Liver (tissue), 9 donors: Measurements from ENCODE around the gene CKM. TPM values are rescaled to one million over a fixed set of nuclear protein-coding genes. Genes with fewer than 3 reads are reported as not detected.

Experiments used
- DNase-seq: peaks from one replicate; pipeline ENCODE4 v3.0.0-alpha.2; 2017; ENCODE audit warnings: low spot score
- H3K27ac ChIP-seq, 2 donors: one replicate each; pipeline ENCODE4 v1.7.0; 2013; ENCODE audit warnings: inconsistent platforms in 2 of 2, low read length in 2 of 2, control low read depth in 1 of 2, low read depth in 1 of 2, mild to moderate bottlenecking in 1 of 2
- H3K27me3 ChIP-seq, 4 donors: one replicate each; pipeline versions ENCODE4 v1.6.1 to v1.7.0; 2013; ENCODE audit warnings: low read length in 3 of 4, inconsistent platforms in 1 of 4, mild to moderate bottlenecking in 1 of 4, moderate library complexity in 1 of 4; ENCODE audit not compliant: control insufficient read depth in 4 of 4, insufficient read depth in 4 of 4
- H3K36me3 ChIP-seq, 4 donors: one replicate each; pipeline versions ENCODE4 v1.6.1 to v1.7.0; 2013; ENCODE audit warnings: low read length in 3 of 4, mild to moderate bottlenecking in 3 of 4, low read depth in 1 of 4, moderate library complexity in 1 of 4; ENCODE audit not compliant: control insufficient read depth in 4 of 4, insufficient read depth in 3 of 4
- H3K4me1 ChIP-seq, 4 donors: one replicate each; pipeline versions ENCODE4 v1.6.1 to v1.7.0; 2013; ENCODE audit warnings: low read length in 3 of 4, mild to moderate bottlenecking in 3 of 4, moderate library complexity in 1 of 4; ENCODE audit not compliant: control insufficient read depth in 4 of 4, insufficient read depth in 4 of 4
- H3K4me3 ChIP-seq, 3 donors: one replicate each; pipeline versions ENCODE4 v1.6.1 to v1.7.0; 2013; ENCODE audit warnings: low read length in 3 of 3, control low read depth in 1 of 3, low read depth in 1 of 3, mild to moderate bottlenecking in 1 of 3
- H3K9ac ChIP-seq, 2 donors: one replicate each; pipeline ENCODE4 v1.7.0; 2013; ENCODE audit warnings: low read length in 2 of 2, mild to moderate bottlenecking in 2 of 2, moderate library complexity in 2 of 2, control low read depth in 1 of 2, low read depth in 1 of 2
- H3K9me3 ChIP-seq, 4 donors: one replicate each; pipeline versions ENCODE4 v1.6.1 to v1.7.0; 2013; ENCODE audit warnings: low read length in 3 of 4; ENCODE audit not compliant: control insufficient read depth in 4 of 4
- EGR1 ChIP-seq, 2 donors: IDR thresholded peaks; 2 replicates each; pipeline ENCODE4 v1.6.1; 2016 to 2018; ENCODE audit warnings: antibody characterized with exemption in 2 of 2, low read depth in 2 of 2
- GABPA ChIP-seq, 2 donors: IDR thresholded peaks in 1 of 2; conservative IDR thresholded peaks in 1 of 2; 2 replicates each; pipeline ENCODE4 v1.6.1; 2016; ENCODE audit warnings: antibody characterized with exemption in 2 of 2, mild to moderate bottlenecking in 1 of 2, moderate library complexity in 1 of 2
- HNF4A ChIP-seq, 2 donors: conservative IDR thresholded peaks; 2 replicates each; pipeline ENCODE4 v1.6.1; 2016; ENCODE audit warnings: antibody characterized with exemption in 2 of 2, mild to moderate bottlenecking in 2 of 2
- HNF4G ChIP-seq: IDR thresholded peaks from 2 replicates; pipeline ENCODE4 v1.6.1; 2016; ENCODE audit warnings: antibody characterized with exemption
- JUND ChIP-seq, 2 donors: IDR thresholded peaks; 2 replicates each; pipeline ENCODE4 v1.6.1; 2016; ENCODE audit warnings: antibody characterized with exemption in 2 of 2
- MAX ChIP-seq: IDR thresholded peaks from 2 replicates; pipeline ENCODE4 v1.6.1; 2016; ENCODE audit warnings: antibody characterized with exemption
- NR2F2 ChIP-seq: IDR thresholded peaks from 2 replicates; pipeline ENCODE4 v1.6.1; 2016; ENCODE audit warnings: antibody characterized with exemption
- RXRA ChIP-seq, 2 donors: IDR thresholded peaks; 2 replicates each; pipeline ENCODE4 v1.6.1; 2017 to 2018; ENCODE audit warnings: antibody characterized with exemption in 2 of 2, mild to moderate bottlenecking in 1 of 2
- SP1 ChIP-seq: IDR thresholded peaks from 2 replicates; pipeline ENCODE4 v1.6.1; 2018; ENCODE audit warnings: antibody characterized with exemption, mild to moderate bottlenecking
- TAF1 ChIP-seq: conservative IDR thresholded peaks from 2 replicates; pipeline ENCODE4 v1.6.1; 2016; ENCODE audit warnings: antibody characterized with exemption, mild to moderate bottlenecking
- YY1 ChIP-seq: IDR thresholded peaks from 2 replicates; pipeline ENCODE4 v1.6.1; 2016; ENCODE audit warnings: antibody characterized with exemption, mild to moderate bottlenecking
- ZBTB33 ChIP-seq: IDR thresholded peaks from 2 replicates; pipeline ENCODE4 v1.6.1; 2016; ENCODE audit warnings: antibody characterized with exemption
- WGBS: extraction: QIAGEN DNeasy Blood & Tissue Kit; methylation state at CpG from one replicate; pipeline ENCODE4 v1.1.7; 2013; 5-methylcytosine and 5-hydroxymethylcytosine counted together
- polyA plus RNA-seq, 2 donors: library from polyadenylated mRNA; stranded (reverse) in 1 of 2; unstranded in 1 of 2; fragments of 200-250 nt in 1 of 2; fragments of >200 nt in 1 of 2; fragmentation: Nextera tagmentation in 1 of 2; extraction: Ambion mirVana in 1 of 2; gene quantifications; one replicate each; pipeline versions ENCODE4 v1.2.1 to v1.2.3, GENCODE V29; 2013 to 2015
- total RNA-seq, 2 donors: library from RNA; depleted of rRNA; stranded (reverse); fragments of >200 nt; gene quantifications; one replicate each; pipeline ENCODE4 v1.2.3, GENCODE V29; 2014
- donor health status: healthy.
- donor health status: healthy.
- donor health status: healthy.
- donor health status: healthy.
- donor health status: healthy.

Gene CKM
- total and polyA plus RNA-seq, 4 donors = 0.05 to 0.37 (median 0.17) TPM; not detected in 1

- H3K4me3 ChIP-seq = no peak overlapping the region
- no peak overlapping the region for H3K9ac ChIP-seq
- H3K36me3 ChIP-seq = peaks cover 0 to 12% (median 6%) of the 10 kb centered on the region in 4 donors
- 86% methylated on average over 12 of the region's 12 CpGs for WGBS
- H3K27me3 ChIP-seq = no peaks in the 10 kb centered on the region
- peaks cover 10 to 54% (median 38%) of the 10 kb centered on the region in 4 donors for H3K4me1 ChIP-seq
- H3K9me3 ChIP-seq = no peaks in the 10 kb centered on the region
- no peak for TF ChIP-seq GABPA (IDR thresholded peaks at IDR 0.05 in 1 of 2, conservative IDR thresholded peaks at IDR 0.05 in 1 of 2)
- H3K27ac ChIP-seq = no peak overlapping the region
- no peak for DNase-seq
Observed at GRCh38 chr19:45275370-45275971, 47.2 kb downstream of the CKM start.

- WGBS = 55% methylated on average over 14 of the region's 14 CpGs
- Histone ChIP-seq H3K9ac (peak overlapping the region in 1 of 2 donors; percentile 68), H3K4me3 (no peak overlapping the region), H3K27me3 (no peaks in the 10 kb centered on the region), H3K27ac (peak overlapping the region; percentile 62 to 90), H3K4me1 (peaks cover 8 to 49% (median 31%) of the 10 kb centered on the region in 4 donors), H3K36me3 (peaks cover 0 to 16% (median 6%) of the 10 kb centered on the region in 4 donors), H3K9me3 (no peaks in the 10 kb centered on the region)
- no peak for DNase-seq
- no peak for TF ChIP-seq TAF1
- no peak for TF ChIP-seq EGR1 (IDR thresholded peaks at IDR 0.05; ENCODE audit: low read depth in 2 of 2)
- no peak for TF ChIP-seq JUND (IDR thresholded peaks at IDR 0.05)
Observed at GRCh38 chr19:45273521-45273855, 49.2 kb downstream of the CKM start.

- H3K4me1 ChIP-seq = peaks cover 8 to 49% (median 31%) of the 10 kb centered on the region in 4 donors
- H3K9me3 ChIP-seq = no peaks in the 10 kb centered on the region
- peaks cover 0 to 18% (median 9%) of the 10 kb centered on the region in 4 donors for H3K36me3 ChIP-seq
- 64% methylated on average over 7 of the region's 7 CpGs for WGBS
- H3K4me3 ChIP-seq = no peak overlapping the region
- no peak overlapping the region for H3K27ac ChIP-seq
- no peaks in the 10 kb centered on the region for H3K27me3 ChIP-seq
- H3K9ac ChIP-seq = no peak overlapping the region
- DNase-seq = no peak
- TF ChIP-seq JUND (IDR thresholded peaks at IDR 0.05) (no peak), HNF4A (conservative IDR thresholded peaks at IDR 0.05) (peak; percentile 26 to 49), RXRA (IDR thresholded peaks at IDR 0.05) (peak; percentile 26 to 56)
Observed at GRCh38 chr19:45271735-45272108, 51.0 kb downstream of the CKM start.

- Histone ChIP-seq H3K9ac (no peak overlapping the region), H3K27ac (no peak overlapping the region), H3K27me3 (no peaks in the 10 kb centered on the region), H3K4me1 (peaks cover 8 to 47% (median 30%) of the 10 kb centered on the region in 4 donors), H3K4me3 (no peak overlapping the region), H3K9me3 (no peaks in the 10 kb centered on the region), H3K36me3 (peaks cover 0 to 21% (median 11%) of the 10 kb centered on the region in 4 donors)
- 92% methylated on average over 21 of the region's 21 CpGs for WGBS
- TF ChIP-seq NR2F2 (no peak), SP1 (no peak), HNF4G (no peak), ZBTB33 (no peak), MAX (no peak), YY1 (no peak)
- DNase-seq = no peak
Observed at GRCh38 chr19:45271098-45271734, 51.5 kb downstream of the CKM start.
